ENCODE measurements around the gene RASSF3. TPM values are rescaled to one million over a fixed set of nuclear protein-coding genes. Genes with fewer than 3 reads are reported as not detected.

Gene RASSF3
- total RNA-seq, 4 donors from 2014 or later = 7.3 to 18.7 (median 11.2) TPM

DNA sequence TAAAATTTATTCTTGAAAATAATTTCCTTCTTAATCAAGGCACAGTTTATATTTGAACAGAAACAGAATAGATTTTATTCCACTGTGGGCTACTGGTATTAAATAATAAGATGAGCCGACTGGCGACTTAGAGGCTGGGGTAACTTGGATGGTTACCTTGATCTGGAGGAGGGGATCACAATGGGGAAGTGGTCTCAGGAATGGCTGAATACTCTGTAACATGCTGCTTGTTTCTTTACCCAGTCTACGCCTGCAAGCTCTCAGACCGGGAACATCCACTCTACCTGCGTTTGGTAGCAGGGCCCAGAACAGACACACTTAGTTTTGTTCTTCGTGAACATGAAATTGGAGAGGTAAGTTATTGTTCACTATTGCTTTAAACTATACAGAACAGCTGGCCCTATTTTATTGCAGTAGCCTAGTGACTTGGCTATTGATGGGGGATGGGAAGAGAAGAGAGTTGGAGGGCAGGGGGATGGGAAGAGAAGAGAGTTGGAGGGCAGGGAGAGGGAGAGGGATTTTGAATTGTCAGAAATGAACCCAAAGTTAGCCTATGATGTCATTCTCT, 81.0 kb downstream of the RASSF3 start:
- intact Hi-C loops (cut with DNase I) = no loop called here

DNA sequence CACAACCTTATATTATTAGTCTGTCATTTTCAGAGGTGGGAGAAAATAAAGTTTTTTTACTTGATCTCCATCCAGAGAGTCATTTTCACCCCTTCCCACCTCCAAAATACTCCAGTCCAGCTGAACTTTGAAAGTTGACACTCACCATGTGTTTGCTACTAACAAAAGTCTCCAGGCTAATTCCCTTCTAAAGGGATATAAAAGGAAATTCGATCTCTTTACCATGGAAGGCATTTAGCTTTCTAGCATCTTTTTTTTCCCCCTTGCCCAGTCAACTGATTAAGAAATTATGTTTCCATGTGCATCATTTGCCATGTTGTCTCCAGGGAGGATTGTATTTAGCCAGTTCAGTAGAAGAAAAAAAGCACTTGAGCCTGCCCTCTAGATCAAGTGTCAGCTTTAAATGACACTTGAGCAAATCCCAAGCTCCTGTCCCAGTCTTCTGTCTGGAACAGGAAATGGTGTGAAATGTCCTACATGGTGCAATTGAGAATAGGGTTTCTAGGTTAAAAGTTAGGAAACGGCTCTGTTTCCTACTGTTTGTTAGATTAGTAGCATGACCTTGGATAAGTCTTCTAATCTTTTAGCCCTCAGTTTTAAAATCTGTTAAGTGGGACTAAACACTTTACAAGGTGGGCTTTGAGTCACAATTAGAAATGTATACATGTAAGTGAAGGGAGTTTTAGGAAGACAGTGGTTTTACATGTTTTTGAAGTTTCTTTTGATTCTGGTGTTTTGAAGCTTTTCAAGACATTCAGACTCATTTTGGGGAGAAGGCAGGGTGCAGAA, 81.7 kb downstream of the RASSF3 start:
- no peaks in the 10 kb centered on the region for H3K36me3 ChIP-seq
- H3K27me3 ChIP-seq = no peaks in the 10 kb centered on the region
- 39 to 47% methylated on average over 2 of the region's 2 CpGs for WGBS, 2 donors
- no peak overlapping the region for H3K4me3 ChIP-seq (replicated peaks in 1 of 3)
- H3K4me1 ChIP-seq = peaks cover 6 to 9% of the 10 kb centered on the region in 2 donors
- intact Hi-C loops (cut with DNase I) = no loop called here
- DNase-seq = no peak
- TF ChIP-seq, protein P1, sequence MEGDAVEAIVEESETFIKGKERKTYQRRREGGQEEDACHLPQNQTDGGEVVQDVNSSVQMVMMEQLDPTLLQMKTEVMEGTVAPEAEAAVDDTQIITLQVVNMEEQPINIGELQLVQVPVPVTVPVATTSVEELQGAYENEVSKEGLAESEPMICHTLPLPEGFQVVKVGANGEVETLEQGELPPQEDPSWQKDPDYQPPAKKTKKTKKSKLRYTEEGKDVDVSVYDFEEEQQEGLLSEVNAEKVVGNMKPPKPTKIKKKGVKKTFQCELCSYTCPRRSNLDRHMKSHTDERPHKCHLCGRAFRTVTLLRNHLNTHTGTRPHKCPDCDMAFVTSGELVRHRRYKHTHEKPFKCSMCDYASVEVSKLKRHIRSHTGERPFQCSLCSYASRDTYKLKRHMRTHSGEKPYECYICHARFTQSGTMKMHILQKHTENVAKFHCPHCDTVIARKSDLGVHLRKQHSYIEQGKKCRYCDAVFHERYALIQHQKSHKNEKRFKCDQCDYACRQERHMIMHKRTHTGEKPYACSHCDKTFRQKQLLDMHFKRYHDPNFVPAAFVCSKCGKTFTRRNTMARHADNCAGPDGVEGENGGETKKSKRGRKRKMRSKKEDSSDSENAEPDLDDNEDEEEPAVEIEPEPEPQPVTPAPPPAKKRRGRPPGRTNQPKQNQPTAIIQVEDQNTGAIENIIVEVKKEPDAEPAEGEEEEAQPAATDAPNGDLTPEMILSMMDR (IDR thresholded peaks at IDR 0.05) = no peak
- TF ChIP-seq POLR2A (IDR thresholded peaks at IDR 0.05) = no peak
- no peaks in the 10 kb centered on the region for H3K9me3 ChIP-seq
- H3K27ac ChIP-seq = no peak overlapping the region

More for the DNA sequence above, 81.0 kb downstream of the RASSF3 start:
- Histone ChIP-seq H3K4me1 (peaks cover 6 to 9% of the 10 kb centered on the region in 2 donors), H3K36me3 (no peaks in the 10 kb centered on the region), H3K9me3 (no peaks in the 10 kb centered on the region), H3K27ac (no peak overlapping the region), H3K27me3 (no peaks in the 10 kb centered on the region), H3K4me3 (replicated peaks in 1 of 3) (no peak overlapping the region)
- no peak for DNase-seq
- TF ChIP-seq POLR2A (IDR thresholded peaks at IDR 0.05) = no peak
- TF ChIP-seq, protein P1 (IDR thresholded peaks at IDR 0.05) = no peak
- WGBS, 2 donors = 85 to 91% methylated on average over 6 of the region's 6 CpGs

DNA sequence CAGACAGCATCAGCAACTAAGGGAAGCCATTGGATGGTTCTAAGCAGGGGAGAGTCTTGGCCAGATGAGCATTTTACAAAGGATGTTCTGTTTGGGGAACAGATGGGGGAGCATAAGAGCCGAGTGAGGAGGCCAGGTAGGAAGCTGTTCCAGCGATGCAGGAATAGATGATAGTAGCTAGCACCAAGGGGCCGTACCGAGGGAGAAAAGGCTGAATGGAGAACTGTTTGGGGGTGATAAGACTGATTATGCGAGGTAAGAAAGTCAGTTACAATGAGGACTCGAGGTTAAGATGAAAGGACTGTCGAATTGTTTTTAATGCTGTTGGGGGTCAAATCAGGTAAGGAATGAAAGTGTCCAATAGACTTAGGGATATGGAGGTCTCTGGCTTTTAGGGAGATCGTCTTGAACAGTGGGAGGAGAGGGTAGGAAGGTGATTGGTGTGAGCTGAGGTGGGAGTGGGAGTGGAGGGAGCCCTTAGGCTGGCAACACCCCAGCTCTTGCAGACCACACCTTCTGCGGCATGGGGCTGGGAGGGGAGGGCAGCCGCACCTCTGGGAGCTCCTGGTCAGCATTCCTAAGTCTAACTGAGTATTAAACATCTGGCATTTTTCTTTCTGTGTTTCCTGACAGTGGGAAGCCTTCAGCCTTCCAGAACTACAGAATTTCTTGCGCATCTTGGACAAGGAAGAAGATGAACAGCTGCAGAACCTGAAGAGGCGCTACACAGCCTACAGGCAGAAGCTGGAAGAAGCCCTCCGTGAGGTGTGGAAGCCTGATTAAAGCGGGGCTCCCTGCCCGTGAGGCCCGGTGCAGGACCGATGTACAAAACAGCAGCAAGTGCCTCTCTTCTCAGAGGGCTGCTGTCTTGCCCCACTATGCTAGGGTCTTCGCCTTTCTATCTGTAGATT, 84.1 kb downstream of the RASSF3 start:
- H3K27me3 ChIP-seq = no peaks in the 10 kb centered on the region
- no peak overlapping the region for H3K4me3 ChIP-seq (replicated peaks in 1 of 3)
- intact Hi-C loops (cut with DNase I) = no loop called here
- H3K36me3 ChIP-seq = no peaks in the 10 kb centered on the region
- TF ChIP-seq, protein P1 (IDR thresholded peaks at IDR 0.05) = no peak
- TF ChIP-seq POLR2A (IDR thresholded peaks at IDR 0.05) = no peak
- no peak for DNase-seq
- peaks cover 0 to 3% of the 10 kb centered on the region in 2 donors for H3K4me1 ChIP-seq
- no peak overlapping the region for H3K27ac ChIP-seq
- WGBS, 2 donors = 82 to 88% methylated on average over 18 of the region's 18 CpGs
- H3K9me3 ChIP-seq = no peaks in the 10 kb centered on the region

DNA sequence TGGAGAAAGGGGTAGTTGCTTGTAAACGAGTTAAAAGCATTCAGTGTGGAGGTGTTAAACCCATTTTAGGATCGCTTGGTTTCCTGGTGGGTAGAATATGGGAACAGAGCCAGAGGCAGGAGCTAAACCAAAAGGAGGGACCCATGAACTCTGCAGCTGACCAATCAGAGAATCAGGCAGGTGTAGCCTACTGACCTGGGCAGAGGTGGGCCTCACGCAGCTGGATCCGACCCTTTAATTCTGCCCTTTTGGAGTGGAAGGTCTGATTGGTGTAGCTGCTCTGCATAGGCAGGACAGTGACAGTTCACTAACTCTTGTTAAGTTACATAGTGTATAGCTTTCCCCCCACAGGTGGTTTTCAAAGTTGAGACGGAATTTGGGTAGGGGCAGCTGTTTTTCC, 85.3 kb downstream of the RASSF3 start:
- Histone ChIP-seq H3K27ac (no peak overlapping the region), H3K4me1 (peaks cover 0 to 3% of the 10 kb centered on the region in 2 donors), H3K36me3 (no peaks in the 10 kb centered on the region), H3K27me3 (no peaks in the 10 kb centered on the region), H3K9me3 (no peaks in the 10 kb centered on the region), H3K4me3 (replicated peaks in 1 of 3) (no peak overlapping the region)
- no peak for DNase-seq
- 85% methylated on average over 5 of the region's 5 CpGs for WGBS, 2 donors
- intact Hi-C loops (cut with DNase I) = no loop called here
- TF ChIP-seq, protein P1 (IDR thresholded peaks at IDR 0.05) = no peak
- TF ChIP-seq POLR2A (IDR thresholded peaks at IDR 0.05) = no peak
